SK-N-SH (cell line): ENCODE data around the gene COQ10B. TPM values are rescaled to one million over a fixed set of nuclear protein-coding genes. Genes with fewer than 3 reads are reported as not detected.
"Not testable (repeated sequence)": the region's sequence is repeated elsewhere in the genome, so short reads cannot be mapped to it uniquely, and the experiment has no call there.

Source experiments
- CTCF ChIA-PET: fragments of 300-600, 350-600 bp; formaldehyde crosslinking; extraction: SDS; loops from one replicate; lab custom pipeline; 2021; lab: Yijun Ruan, JAX
- POLR2A ChIA-PET: fragments of 350-600 bp; sonication (Branson Sonifier 250); formaldehyde crosslinking; extraction: SDS; loops from one replicate; lab custom pipeline; 2020; ENCODE audit warnings: antibody characterized with exemption, inconsistent platforms; lab: Yijun Ruan, JAX
- DNase-seq: peaks from one replicate; pipeline ENCODE4 v3.0.0; 2012
- H2AFZ ChIP-seq: fragments of 200-600 bp; sonication (generic); 2 replicates; pipeline ENCODE4 v1.8.1; 2016; ENCODE audit warnings: antibody characterized with exemption, mild to moderate bottlenecking, low read depth
- H3F3A ChIP-seq: fragments of 200-600 bp; sonication (generic); replicated peaks from 2 replicates; pipeline ENCODE3; 2016; ENCODE audit warnings: antibody characterized with exemption, mild to moderate bottlenecking; ENCODE audit not compliant: insufficient read depth
- H3K27ac ChIP-seq, 2 experiments: fragments of 200-500 bp in 1 of 2; fragments of 200-600 bp in 1 of 2; sonication (Bioruptor generic) in 1 of 2; sonication (generic), shearing (Covaris generic) in 1 of 2; 2 replicates each; pipeline versions ENCODE4 v1.5.1 to v1.6.1; 2014 to 2016; ENCODE audit warnings: low read depth in 2 of 2, inconsistent platforms in 1 of 2, low read length in 1 of 2, mild to moderate bottlenecking in 1 of 2, mixed read lengths in 1 of 2
- H3K27me3 ChIP-seq: fragments of 200-600 bp; sonication (generic), shearing (Covaris generic); 2 replicates; pipeline ENCODE4 v1.6.1; 2016; ENCODE audit warnings: mixed run types; ENCODE audit not compliant: insufficient read depth
- H3K36me3 ChIP-seq, 2 experiments: fragments of 200-500 bp in 1 of 2; fragments of 200-600 bp in 1 of 2; sonication (Bioruptor generic) in 1 of 2; sonication (generic) in 1 of 2; replicated peaks in 1 of 2; 2 replicates each; pipeline versions ENCODE3 to v1.5.1; 2014 to 2016; ENCODE audit warnings: low read length in 1 of 2, mild to moderate bottlenecking in 1 of 2; ENCODE audit not compliant: insufficient read depth in 2 of 2, control insufficient read depth in 1 of 2
- H3K4me1 ChIP-seq, 2 experiments: fragments of 200-500 bp in 1 of 2; fragments of 200-600 bp in 1 of 2; sonication (Bioruptor generic) in 1 of 2; sonication (generic), shearing (Covaris generic) in 1 of 2; 2 replicates each; pipeline versions ENCODE4 v1.5.1 to v1.6.1; 2014 to 2016; ENCODE audit warnings: low read depth in 1 of 2, low read length in 1 of 2, mixed run types in 1 of 2; ENCODE audit not compliant: insufficient read depth in 2 of 2, control insufficient read depth in 1 of 2
- H3K4me2 ChIP-seq: fragments of 200-600 bp; sonication (generic), shearing (Covaris generic); 2 replicates; pipeline ENCODE4 v1.6.1; 2017; ENCODE audit warnings: mixed run types
- H3K4me3 ChIP-seq, 2 experiments: fragments of 200-500 bp in 1 of 2; fragments of 200-600 bp in 1 of 2; sonication (Bioruptor generic) in 1 of 2; sonication (generic), shearing (Covaris generic) in 1 of 2; 2 replicates each; pipeline versions ENCODE4 v1.5.1 to v1.8.1; 2014 to 2016; ENCODE audit warnings: low read depth in 2 of 2, inconsistent platforms in 1 of 2, low read length in 1 of 2, mild to moderate bottlenecking in 1 of 2, mixed read lengths in 1 of 2, moderate library complexity in 1 of 2
- H3K79me2 ChIP-seq: fragments of 200-600 bp; sonication (generic); 2 replicates; pipeline ENCODE4 v1.8.1; 2017; ENCODE audit warnings: mild to moderate bottlenecking; ENCODE audit not compliant: insufficient read depth
- H3K9ac ChIP-seq: fragments of 200-600 bp; sonication (generic); 2 replicates; pipeline ENCODE4 v1.6.1; 2017; ENCODE audit warnings: mixed run types
- H3K9me2 ChIP-seq: fragments of 200-600 bp; sonication (generic); 2 replicates; pipeline ENCODE4 v1.6.1; 2017; ENCODE audit warnings: mixed run types
- H3K9me3 ChIP-seq: fragments of 200-600 bp; sonication (generic); 2 replicates; pipeline ENCODE4 v1.6.1; 2017; ENCODE audit warnings: mixed run types, mild to moderate bottlenecking, moderate library complexity
- H4K20me1 ChIP-seq: fragments of 200-600 bp; sonication (generic); 2 replicates; pipeline ENCODE4 v1.6.1; 2017; ENCODE audit warnings: mild to moderate bottlenecking, mixed run types; ENCODE audit not compliant: insufficient read depth
- CTCF ChIP-seq: fragments of 200-600 bp; sonication (generic); IDR thresholded peaks from 2 replicates; pipeline ENCODE4 v1.6.1; 2017; ENCODE audit warnings: antibody characterized with exemption, mild to moderate bottlenecking, moderate library complexity
- ELF1 ChIP-seq: IDR thresholded peaks from 2 replicates; pipeline ENCODE4 v1.4.0; 2012
- FOXM1 ChIP-seq: IDR thresholded peaks from 2 replicates; pipeline ENCODE4 v1.4.0; 2012; ENCODE audit warnings: low read depth, mild to moderate bottlenecking
- GABPA ChIP-seq: IDR thresholded peaks from 2 replicates; pipeline ENCODE4 v1.4.0; 2012; ENCODE audit warnings: low read depth, mild to moderate bottlenecking
- GATA2 ChIP-seq: sonication (generic); formaldehyde crosslinking; IDR thresholded peaks from 2 replicates; pipeline ENCODE4 v1.5.0; 2020; ENCODE audit warnings: mild to moderate bottlenecking, missing genetic modification reagents
- MEF2A ChIP-seq: IDR thresholded peaks from 2 replicates; pipeline ENCODE4 v1.4.0; 2012; ENCODE audit warnings: low read depth, borderline replicate concordance
- MXI1 ChIP-seq: IDR thresholded peaks from 2 replicates; pipeline ENCODE4 v1.6.1; 2012; ENCODE audit warnings: mild to moderate bottlenecking, low read depth, low read length, improper control_type of control experiment
- PBX3 ChIP-seq: IDR thresholded peaks from 2 replicates; pipeline ENCODE4; 2012
- POLR2AphosphoS5 ChIP-seq: IDR thresholded peaks from 2 replicates; pipeline ENCODE4 v1.6.1; 2012; ENCODE audit warnings: low read depth, low read length
- RAD21 ChIP-seq: IDR thresholded peaks from 2 replicates; pipeline ENCODE4 v1.6.1; 2012; ENCODE audit warnings: mild to moderate bottlenecking, low read length
- RCOR1 ChIP-seq: fragments of 150-350 bp; IDR thresholded peaks from 2 replicates; pipeline ENCODE4 v1.6.1; 2017; ENCODE audit warnings: antibody characterized with exemption, low read length
- SIN3A ChIP-seq: IDR thresholded peaks from 2 replicates; pipeline ENCODE4 v1.6.1; 2012; ENCODE audit warnings: low read depth, mild to moderate bottlenecking, low read length, moderate library complexity, borderline replicate concordance
- SMC3 ChIP-seq: IDR thresholded peaks from 2 replicates; pipeline ENCODE4 v1.6.1; 2012; ENCODE audit warnings: low read depth, low read length, improper control_type of control experiment
- TCF12 ChIP-seq: IDR thresholded peaks from 2 replicates; pipeline ENCODE4 v1.4.0; 2012
- TEAD4 ChIP-seq: IDR thresholded peaks from 2 replicates; pipeline ENCODE4 v1.4.0; 2012; ENCODE audit warnings: mild to moderate bottlenecking, borderline replicate concordance; ENCODE audit not compliant: insufficient read depth
- USF1 ChIP-seq: IDR thresholded peaks from 2 replicates; pipeline ENCODE4 v1.4.0; 2012; ENCODE audit warnings: low read depth, borderline replicate concordance
- YY1 ChIP-seq: IDR thresholded peaks from 2 replicates; pipeline ENCODE4 v1.4.0; 2012; ENCODE audit warnings: low read depth, mild to moderate bottlenecking
- ZBTB33 ChIP-seq: IDR thresholded peaks from 2 replicates; pipeline ENCODE4 v1.4.0; 2012; ENCODE audit warnings: low read depth, borderline replicate concordance
- WGBS: methylation state at CpG from one replicate; pipeline ENCODE4 v1.1.6; 2017; ENCODE audit warnings: low lambda C conversion rate; 5-methylcytosine and 5-hydroxymethylcytosine counted together
- polyA plus RNA-seq, 3 experiments: library from polyadenylated mRNA; depleted of rRNA; stranded (reverse); fragments of >200 nt; gene quantifications; 2 replicates each; pipeline ENCODE4 v1.2.3, GENCODE V29; 2012

Gene COQ10B
- polyA plus RNA-seq, 1 of the 3 experiments (the other 2 are of a cell fraction), result 3.6 TPM

- Histone ChIP-seq H3K4me1 (no peaks in the 10 kb centered on the region), H3K4me3 (no peak overlapping the region), H4K20me1 (no peaks in the 10 kb centered on the region), H3K36me3 (no peaks in the 10 kb centered on the region), H3K4me2 (no peak overlapping the region), H3K9ac (no peak overlapping the region)
- DNase-seq, result no peak
- no peak for TF ChIP-seq MXI1
- TF ChIP-seq RAD21, result no peak
- TF ChIP-seq SIN3A, result no peak
- no peak for TF ChIP-seq POLR2AphosphoS5
- no peak for TF ChIP-seq ELF1
- no peak for TF ChIP-seq USF1
- no peak for TF ChIP-seq GABPA
- no peak for TF ChIP-seq CTCF
- no peak for TF ChIP-seq MEF2A
- no peak for TF ChIP-seq SMC3
- TF ChIP-seq TCF12, result no peak
- TF ChIP-seq, all 33 proteins: peak for 0
- H3F3A ChIP-seq, result no peaks in the 10 kb centered on the region
- no peaks in the 10 kb centered on the region for H3K27me3 ChIP-seq
- H3K9me3 ChIP-seq, result no peaks in the 10 kb centered on the region
- ChIA-PET POLR2A (no interaction called here), CTCF (no interaction called here)
- no peaks in the 10 kb centered on the region for H3K79me2 ChIP-seq
- no peak overlapping the region for H3K27ac ChIP-seq
- H2AFZ ChIP-seq, result no peak overlapping the region
- H3K9me2 ChIP-seq, result no peaks in the 10 kb centered on the region
Measured at GRCh38 chr2:197446844-197447243, 6.5 kb upstream of the COQ10B start.

- Histone ChIP-seq H3K79me2 (peaks cover 19% of the 10 kb centered on the region), H4K20me1 (peaks cover 16% of the 10 kb centered on the region), H3K36me3 (no peaks in the 10 kb centered on the region), H3K4me2 (no peak overlapping the region), H3K9ac (no peak overlapping the region), H2AFZ (no peak overlapping the region), H3K4me1 (no peaks in the 10 kb centered on the region; a peak in 2 of 4 replicates), H3K4me3 (no peak overlapping the region), H3F3A (peaks cover 11% of the 10 kb centered on the region), H3K9me2 (no peaks in the 10 kb centered on the region), H3K27ac (no peak overlapping the region), H3K27me3 (no peaks in the 10 kb centered on the region), H3K9me3 (no peaks in the 10 kb centered on the region)
- WGBS, result 90% methylated on average over 20 of the region's 25 CpGs
- no peak for DNase-seq
- ChIA-PET CTCF (no interaction called here), POLR2A (interaction anchor here (1.2 kb wide), 1 partner anchor 15 kb away, joined by 7 read pairs; the partner anchor contains the start of gene SF3B1)
- TF ChIP-seq PBX3, result no peak
- no peak for TF ChIP-seq TEAD4
- TF ChIP-seq ZBTB33, result no peak
- no peak for TF ChIP-seq RCOR1
- no peak for TF ChIP-seq FOXM1
- no peak for TF ChIP-seq YY1
- no peak for TF ChIP-seq GATA2 (CRISPR knock-in tag)
Measured at GRCh38 chr2:197450465-197450864, 2.9 kb upstream of the COQ10B start.

- H3F3A ChIP-seq, result peaks cover 11% of the 10 kb centered on the region
- H3K4me1 ChIP-seq, H3K36me3 ChIP-seq, H3K4me3 ChIP-seq, H3K27me3 ChIP-seq, H3K27ac ChIP-seq, H3K9ac ChIP-seq, H3K9me2 ChIP-seq, H3K9me3 ChIP-seq, CTCF ChIA-PET, H2AFZ ChIP-seq, H3K4me2 ChIP-seq, DNase-seq: not testable (repeated sequence)
- POLR2A ChIA-PET, result interaction anchor here (1.2 kb wide), 1 partner anchor 16 kb away, joined by 7 read pairs; the partner anchor contains the start of gene SF3B1
- WGBS, result 61% methylated on average over 6 of the region's 6 CpGs
- H3K79me2 ChIP-seq, result peaks cover 24% of the 10 kb centered on the region
- H4K20me1 ChIP-seq, result peaks cover 20% of the 10 kb centered on the region
Measured at GRCh38 chr2:197450935-197451358, 2.4 kb upstream of the COQ10B start.
